Naive thymus-derived CD4-positive, alpha-beta T cell (primary cell): ENCODE measurements around the gene PAF1. TPM values are rescaled to one million over a fixed set of nuclear protein-coding genes. Genes with fewer than 3 reads are reported as not detected.

Source experiments
- ATAC-seq: fragments of 150-1000 bp; cut with Tn5 transposase; 2 replicates; pipeline ENCODE4 v1.10.0; 2021; ENCODE audit warnings: mild to moderate bottlenecking, moderate library complexity
- CTCF ChIA-PET: fragments of 350-600 bp; sonication (Branson Sonifier 250); formaldehyde crosslinking; loops from one replicate; lab custom pipeline; 2021; ENCODE audit warnings: antibody characterized with exemption; lab: Charles Lee
- POLR2A ChIA-PET: fragments of 350-600 bp; sonication (Branson Sonifier 250); formaldehyde crosslinking; loops from one replicate; lab custom pipeline; 2021; ENCODE audit warnings: antibody characterized with exemption, inconsistent platforms; lab: Charles Lee
- DNase-seq, 9 donors: peaks; one replicate each; pipeline versions ENCODE4 v3.0.0 to v3.0.0-alpha.2; 2020 to 2022; ENCODE audit warnings: mixed read lengths in 1 of 9
- H3K27ac ChIP-seq: one replicate; pipeline ENCODE4 v1.7.0; 2013; ENCODE audit warnings: mild to moderate bottlenecking, low read depth, low read length, moderate library complexity
- H3K27me3 ChIP-seq, 2 donors: one replicate each; pipeline ENCODE4 v1.7.0; 2013; ENCODE audit warnings: low read length in 2 of 2, mild to moderate bottlenecking in 2 of 2, moderate library complexity in 2 of 2; ENCODE audit not compliant: control insufficient read depth in 2 of 2, insufficient read depth in 2 of 2
- H3K36me3 ChIP-seq, 3 experiments: 1 replicate in 2 of 3; 2 replicates in 1 of 3; pipeline ENCODE4 v1.7.0; 2013; ENCODE audit warnings: low read length in 3 of 3, mild to moderate bottlenecking in 3 of 3, moderate library complexity in 1 of 3; ENCODE audit not compliant: insufficient read depth in 3 of 3, control insufficient read depth in 2 of 3
- H3K4me1 ChIP-seq, 2 donors: one replicate each; pipeline ENCODE4 v1.7.0; 2013; ENCODE audit warnings: low read length in 2 of 2, mild to moderate bottlenecking in 2 of 2, moderate library complexity in 1 of 2; ENCODE audit not compliant: control insufficient read depth in 2 of 2, insufficient read depth in 2 of 2
- H3K4me3 ChIP-seq: 2 replicates; pipeline ENCODE4 v1.7.0; 2013; ENCODE audit warnings: mild to moderate bottlenecking, low read length
- H3K9me3 ChIP-seq, 3 experiments: 1 replicate in 2 of 3; 2 replicates in 1 of 3; pipeline ENCODE4 v1.7.0; 2013; ENCODE audit warnings: low read length in 3 of 3; ENCODE audit not compliant: control insufficient read depth in 2 of 3
- H3K27ac Mint-ChIP-seq, 9 donors: one replicate each; pipeline ENCODE4 v1.8.0; 2020 to 2022; ENCODE audit warnings: mixed read lengths in 9 of 9, mild to moderate bottlenecking in 8 of 9, moderate library complexity in 5 of 9, inconsistent platforms in 2 of 9
- H3K27me3 Mint-ChIP-seq, 5 donors: one replicate each; pipeline ENCODE4 v1.8.0; 2021 to 2022; ENCODE audit warnings: mixed read lengths in 5 of 5, mild to moderate bottlenecking in 1 of 5
- H3K36me3 Mint-ChIP-seq, 5 donors: one replicate each; pipeline ENCODE4 v1.8.0; 2020 to 2022; ENCODE audit warnings: mixed read lengths in 5 of 5, mild to moderate bottlenecking in 3 of 5, inconsistent platforms in 1 of 5
- H3K4me1 Mint-ChIP-seq, 7 donors: one replicate each; pipeline ENCODE4 v1.8.0; 2020 to 2022; ENCODE audit warnings: mixed read lengths in 7 of 7, mild to moderate bottlenecking in 3 of 7, inconsistent platforms in 1 of 7
- H3K4me3 Mint-ChIP-seq, 10 donors: one replicate each; pipeline ENCODE4 v1.8.0; 2020 to 2022; ENCODE audit warnings: mild to moderate bottlenecking in 10 of 10, mixed read lengths in 10 of 10, moderate library complexity in 6 of 10, inconsistent platforms in 2 of 10
- H3K9me3 Mint-ChIP-seq, 11 donors: one replicate each; pipeline ENCODE4 v1.8.0; 2020 to 2022; ENCODE audit warnings: mixed read lengths in 11 of 11, mild to moderate bottlenecking in 4 of 11, inconsistent platforms in 1 of 11, moderate library complexity in 1 of 11
- intact Hi-C, 2 donors: fragments of 100-400 bp; cut with micrococcal nuclease; formaldehyde crosslinking; loops; one replicate each; pipeline ENCODE4 v1.15.1; 2023
- polyA plus RNA-seq, 2 donors: library from polyadenylated mRNA; unstranded; fragments of 300-500 nt; fragmentation: Illumina TruSeq; gene quantifications; one replicate each; pipeline ENCODE4 v1.2.3, GENCODE V29; 2021
- total RNA-seq, 6 experiments: library from RNA in 5 of 6; stranded (reverse) in 5 of 6; gene quantifications; 1 replicate in 5 of 6; 2 replicates in 1 of 6; pipeline ENCODE4 v1.2.3 and lab custom pipeline; 2021 to 2026

Gene PAF1
- total and polyA plus RNA-seq, 7 experiments from 2014 or later: 35.8 to 104 (median 55.5) TPM

DNA sequence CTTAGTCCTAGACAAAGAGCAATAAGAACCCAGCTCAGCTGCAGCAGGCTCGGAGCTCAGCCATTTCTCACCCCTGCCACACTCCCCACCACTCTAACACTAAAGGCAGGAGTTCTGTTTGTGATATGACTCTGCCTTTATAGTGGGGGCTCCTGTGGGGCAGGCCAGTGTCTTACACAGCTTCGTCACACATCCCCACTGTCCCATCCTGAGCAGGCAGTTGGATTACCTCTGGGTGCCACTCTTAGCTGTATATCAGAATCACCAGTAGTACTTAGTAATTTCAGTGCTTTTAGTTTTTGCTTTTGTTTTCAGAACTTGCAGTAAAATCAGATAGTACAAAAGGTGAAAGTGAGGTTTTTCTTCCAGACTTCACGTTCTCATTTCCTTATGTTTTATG is 31.9 kb downstream of the PAF1 start:
- no peak overlapping the region for H3K27ac Mint-ChIP-seq
- intact Hi-C loops: no loop called here
- peaks cover 0 to 10% (median 0%) of the 10 kb centered on the region in 7 donors for H3K4me1 Mint-ChIP-seq
- no peak overlapping the region for H3K4me3 ChIP-seq
- no peak for DNase-seq
- no peaks in the 10 kb centered on the region for H3K27me3 ChIP-seq
- peaks cover 11 to 50% (median 27%) of the 10 kb centered on the region in 5 donors for H3K36me3 Mint-ChIP-seq
- H3K36me3 ChIP-seq: peaks cover 10 to 85% (median 26%) of the 10 kb centered on the region in 3 experiments
- ChIA-PET POLR2A (no interaction called here), CTCF (no interaction called here)
- H3K27me3 Mint-ChIP-seq: no peaks in the 10 kb centered on the region
- no peaks in the 10 kb centered on the region for H3K9me3 Mint-ChIP-seq
- no peak overlapping the region for H3K27ac ChIP-seq
- H3K4me1 ChIP-seq: no peaks in the 10 kb centered on the region
- no peak overlapping the region for H3K4me3 Mint-ChIP-seq
- no peaks in the 10 kb centered on the region for H3K9me3 ChIP-seq
- ATAC-seq: no peak

DNA sequence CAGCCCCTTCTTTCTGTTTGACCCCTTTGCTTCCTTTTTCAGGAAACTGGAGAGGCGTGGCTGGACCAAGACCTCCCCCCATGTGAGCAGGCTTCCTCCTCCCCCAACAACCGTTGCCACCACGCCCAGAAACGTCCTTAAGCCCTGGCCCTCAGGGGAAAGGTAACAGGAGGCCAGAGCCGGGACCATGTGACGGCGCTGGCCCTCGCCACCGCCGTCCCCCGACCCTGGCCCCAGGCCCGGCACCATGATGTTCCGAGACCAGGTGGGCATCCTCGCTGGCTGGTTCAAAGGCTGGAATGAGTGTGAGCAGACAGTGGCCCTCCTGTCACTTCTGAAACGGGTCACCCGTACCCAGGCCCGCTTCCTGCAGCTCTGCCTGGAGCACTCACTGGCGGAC is 34.3 kb downstream of the PAF1 start:
- intact Hi-C loops: no loop called here
- Histone ChIP-seq H3K27ac (no peak overlapping the region), H3K4me3 (no peak overlapping the region), H3K27me3 (no peaks in the 10 kb centered on the region), H3K4me1 (no peaks in the 10 kb centered on the region), H3K9me3 (no peaks in the 10 kb centered on the region), H3K36me3 (peaks cover 16 to 81% (median 23%) of the 10 kb centered on the region in 3 experiments)
- Mint-ChIP-seq H3K27me3 (no peaks in the 10 kb centered on the region), H3K36me3 (peaks cover 14 to 55% (median 23%) of the 10 kb centered on the region in 5 donors), H3K9me3 (no peaks in the 10 kb centered on the region), H3K4me3 (no peak overlapping the region), H3K4me1 (peaks cover 0 to 15% (median 7%) of the 10 kb centered on the region in 7 donors), H3K27ac (no peak overlapping the region)
- ATAC-seq (no peak), DNase-seq (no peak)
- POLR2A ChIA-PET: no interaction called here
- CTCF ChIA-PET: no interaction called here

DNA sequence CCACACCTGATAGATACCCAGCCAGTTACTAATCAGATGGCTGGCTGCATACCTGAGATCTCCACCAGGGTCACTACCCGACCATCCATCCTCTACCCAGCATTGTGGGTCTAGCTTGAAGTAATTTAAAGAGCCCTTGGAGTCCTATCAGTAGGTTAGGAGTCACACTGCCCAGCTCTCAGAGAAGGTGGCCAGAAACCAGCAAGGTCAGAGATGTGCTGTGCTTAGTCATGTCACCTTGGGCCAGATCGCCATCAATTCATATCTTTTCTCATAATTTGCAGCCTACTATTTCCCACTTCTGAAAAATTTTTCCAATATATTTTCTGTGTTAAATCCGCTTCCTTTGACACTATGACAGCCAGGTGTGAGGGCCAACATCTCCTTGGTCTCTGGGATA is 34.8 kb downstream of the PAF1 start:
- Histone ChIP-seq H3K36me3 (peaks cover 16 to 87% (median 23%) of the 10 kb centered on the region in 3 experiments), H3K4me1 (no peaks in the 10 kb centered on the region), H3K9me3 (no peaks in the 10 kb centered on the region), H3K27me3 (no peaks in the 10 kb centered on the region), H3K4me3 (no peak overlapping the region), H3K27ac (no peak overlapping the region)
- CTCF ChIA-PET: no interaction called here
- DNase-seq: no peak
- no peak overlapping the region for H3K4me3 Mint-ChIP-seq
- ATAC-seq: no peak
- H3K36me3 Mint-ChIP-seq: peaks cover 14 to 55% (median 23%) of the 10 kb centered on the region in 5 donors
- no peak overlapping the region for H3K27ac Mint-ChIP-seq
- intact Hi-C loops: no loop called here
- H3K9me3 Mint-ChIP-seq: no peaks in the 10 kb centered on the region
- POLR2A ChIA-PET: interaction anchor here (0.6 kb wide), 1 partner anchor 29 kb away, joined by 3 read pairs; no protein-coding TSS in a partner anchor
- H3K4me1 Mint-ChIP-seq: peaks cover 0 to 20% (median 12%) of the 10 kb centered on the region in 7 donors
- no peaks in the 10 kb centered on the region for H3K27me3 Mint-ChIP-seq

DNA sequence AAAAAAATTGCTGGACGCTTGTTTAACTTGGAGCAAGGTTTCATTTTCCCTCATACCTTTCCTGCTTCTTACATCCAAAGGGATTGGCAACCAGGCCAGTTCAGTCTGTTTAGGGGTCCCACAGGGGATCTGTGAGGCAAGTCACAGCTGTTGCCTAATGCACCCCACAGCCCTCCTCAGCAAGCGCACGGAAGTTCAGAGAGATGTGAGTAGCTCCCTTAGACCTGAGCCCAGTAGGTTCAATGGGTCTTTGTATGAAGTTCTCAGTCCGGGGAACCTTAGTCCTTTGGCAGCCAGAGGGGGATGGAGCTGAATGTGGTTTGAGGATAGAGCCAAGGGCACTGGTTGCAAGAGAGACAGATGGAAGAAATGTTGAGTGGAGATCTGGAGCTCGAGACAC is 35.7 kb downstream of the PAF1 start:
- no peaks in the 10 kb centered on the region for H3K27me3 Mint-ChIP-seq
- H3K9me3 Mint-ChIP-seq: no peaks in the 10 kb centered on the region
- intact Hi-C loops: no loop called here
- Histone ChIP-seq H3K27ac (no peak overlapping the region), H3K4me1 (no peaks in the 10 kb centered on the region), H3K36me3 (peaks cover 16 to 82% (median 16%) of the 10 kb centered on the region in 3 experiments), H3K9me3 (no peaks in the 10 kb centered on the region), H3K4me3 (no peak overlapping the region), H3K27me3 (no peaks in the 10 kb centered on the region)
- no peak overlapping the region for H3K4me3 Mint-ChIP-seq
- ATAC-seq (no peak), DNase-seq (no peak)
- H3K4me1 Mint-ChIP-seq: peaks cover 0 to 20% (median 12%) of the 10 kb centered on the region in 7 donors
- H3K36me3 Mint-ChIP-seq: peaks cover 14 to 47% (median 23%) of the 10 kb centered on the region in 5 donors
- ChIA-PET POLR2A (no interaction called here), CTCF (no interaction called here)
- peak overlapping the region in 2 of 9 donors; percentile 22 to 59 for H3K27ac Mint-ChIP-seq

DNA sequence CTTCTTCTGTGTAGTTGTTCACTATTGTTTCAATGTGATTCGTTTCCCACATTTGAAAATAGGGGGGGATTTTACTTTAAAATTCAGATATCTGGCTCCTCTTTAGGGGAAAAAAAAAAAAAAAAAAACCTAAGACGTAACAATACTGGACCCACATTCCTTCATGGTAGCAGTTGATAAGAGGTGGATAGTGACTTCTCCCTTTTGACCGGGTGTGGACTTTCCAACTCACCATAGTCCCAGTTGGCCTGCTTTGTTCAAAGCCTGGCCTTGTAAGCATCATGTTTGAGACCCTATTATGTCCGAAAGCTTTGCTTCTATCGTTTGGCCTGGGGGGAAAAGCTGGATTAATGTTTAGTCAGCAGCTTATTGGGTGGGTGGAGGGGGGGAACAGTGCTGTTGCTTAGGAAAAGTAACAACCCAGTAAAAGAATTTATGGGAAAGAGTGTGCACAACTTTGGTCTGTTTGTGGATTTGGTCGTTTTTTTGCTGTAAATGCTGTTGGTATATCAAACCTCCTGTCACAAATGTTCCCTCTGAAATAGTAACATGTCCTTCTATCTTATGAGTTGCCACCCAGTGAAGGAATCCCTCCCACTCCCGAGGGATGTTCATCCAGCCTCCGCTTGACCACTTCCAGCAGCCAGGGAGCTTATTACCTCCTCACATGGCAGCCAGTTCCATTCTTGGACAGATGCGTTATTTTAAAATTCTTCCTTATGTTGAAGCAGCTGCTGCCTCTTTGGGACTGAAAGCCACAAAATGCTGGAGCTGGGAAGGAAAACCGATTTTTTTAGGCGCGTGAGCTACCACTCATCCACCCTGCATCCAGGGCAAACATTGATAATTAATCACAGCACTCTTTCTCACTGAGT is 38.3 kb downstream of the PAF1 start:
- H3K4me1 ChIP-seq: no peaks in the 10 kb centered on the region
- Mint-ChIP-seq H3K27ac (peak overlapping the region in 3 of 9 donors; percentile 23 to 82 (median 62)), H3K4me1 (peaks cover 17 to 42% (median 28%) of the 10 kb centered on the region in 7 donors), H3K36me3 (peaks cover 19 to 44% (median 23%) of the 10 kb centered on the region in 5 donors), H3K27me3 (no peaks in the 10 kb centered on the region), H3K9me3 (no peaks in the 10 kb centered on the region), H3K4me3 (no peak overlapping the region)
- H3K9me3 ChIP-seq: no peaks in the 10 kb centered on the region
- peaks cover 11 to 83% (median 11%) of the 10 kb centered on the region in 3 experiments for H3K36me3 ChIP-seq
- ATAC-seq: no peak
- intact Hi-C loops: no loop called here
- no peak for DNase-seq
- ChIA-PET CTCF (no interaction called here), POLR2A (no interaction called here)
- no peaks in the 10 kb centered on the region for H3K27me3 ChIP-seq
- H3K4me3 ChIP-seq: no peak overlapping the region
- no peak overlapping the region for H3K27ac ChIP-seq

DNA sequence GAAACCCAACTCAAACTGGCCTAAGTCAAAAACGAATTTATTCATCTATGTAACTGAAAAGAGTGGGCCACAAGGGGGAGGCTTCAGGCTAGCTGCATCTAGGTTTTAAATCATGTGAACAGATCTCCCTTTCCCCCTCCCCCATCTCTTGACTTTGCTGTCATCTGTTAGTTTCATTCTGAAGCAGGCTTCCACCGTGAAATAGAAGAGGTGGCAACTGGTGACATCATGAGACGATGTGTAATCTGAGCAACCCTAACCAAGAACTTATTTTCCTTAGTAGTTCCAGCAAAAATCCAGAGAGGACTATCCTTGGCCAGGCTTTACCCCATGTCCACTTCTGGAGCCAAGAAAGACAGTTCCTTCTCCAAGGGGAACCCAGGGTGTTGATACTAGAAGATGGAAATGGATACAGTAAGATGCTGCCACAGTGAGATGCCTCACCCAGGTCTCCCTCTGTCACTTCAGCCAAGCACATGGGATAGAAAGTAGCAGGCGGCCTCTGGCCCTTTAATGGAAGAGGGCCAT is 39.3 kb downstream of the PAF1 start:
- no peak overlapping the region for H3K4me3 ChIP-seq
- POLR2A ChIA-PET: interaction anchor here (0.6 kb wide), 1 partner anchor 11 kb away, joined by 3 read pairs; no protein-coding TSS in a partner anchor
- CTCF ChIA-PET: no interaction called here
- intact Hi-C loops: loop anchor here in 1 of 2 donors (1.0 to 2.0 kb wide), 2 partner anchors 9 to 39 kb away; partner anchors contain the start of genes MED29, PAF1 and SAMD4B
- Mint-ChIP-seq H3K4me1 (peaks cover 22 to 50% (median 34%) of the 10 kb centered on the region in 7 donors), H3K36me3 (peaks cover 13 to 38% (median 16%) of the 10 kb centered on the region in 5 donors), H3K9me3 (no peaks in the 10 kb centered on the region), H3K4me3 (peak overlapping the region in 1 of 10 donors; percentile 24), H3K27ac (peak overlapping the region in 2 of 9 donors; percentile 16 to 82), H3K27me3 (no peaks in the 10 kb centered on the region)
- no peaks in the 10 kb centered on the region for H3K4me1 ChIP-seq
- H3K9me3 ChIP-seq: no peaks in the 10 kb centered on the region
- H3K27ac ChIP-seq: no peak overlapping the region
- H3K27me3 ChIP-seq: no peaks in the 10 kb centered on the region
- DNase-seq: peak in 4 of 9 donors; percentile 15 to 40 (median 25)
- H3K36me3 ChIP-seq: peaks cover 6 to 73% (median 7%) of the 10 kb centered on the region in 3 experiments
- ATAC-seq: peak; percentile 77
